T47D (cell line): ENCODE measurements around the gene SIN3A.

Source experiments
- DNase-seq, 2 experiments: peaks; one replicate each; pipeline versions ENCODE4 v3.0.0 to v3.0.0-alpha.2; 2011 to 2012; ENCODE audit warnings: low read depth in 1 of 2, low spot score in 1 of 2
- JUND ChIP-seq: IDR thresholded peaks from 2 replicates; pipeline ENCODE4 v1.6.1; 2012; ENCODE audit warnings: low read depth
- in situ Hi-C: cut with HindIII; loops from 2 replicates; pipeline ENCODE4 v1.10.0; 2016; ENCODE audit warnings: low sequenced_read_pairs, low pct_unique_long_range_greater_than_20kb

The SIN3A gene

DNA sequence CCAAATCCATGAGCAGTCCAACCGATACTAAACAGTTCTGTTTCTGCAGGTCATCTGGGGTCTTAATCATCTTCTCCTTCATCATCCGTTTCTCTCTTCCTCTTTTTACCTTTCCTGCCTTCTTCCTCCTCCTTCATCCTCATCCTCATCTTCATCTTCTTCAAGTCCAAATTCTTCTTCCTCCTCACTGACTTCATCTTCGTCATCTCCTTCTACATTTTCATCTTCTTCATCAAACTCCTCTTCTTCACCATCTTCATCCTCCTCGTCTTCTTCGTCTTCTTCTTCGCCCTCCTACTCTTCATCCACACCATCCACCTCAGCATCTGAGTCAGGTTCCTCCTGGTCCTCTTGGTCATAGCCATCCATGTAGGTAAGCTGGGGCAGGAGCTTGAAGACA lies 129.8 kb downstream of the SIN3A start:
- in situ Hi-C loops: no loop called here
- no peak for TF ChIP-seq JUND
- DNase-seq: no peak
